HCT116 (cell line): ENCODE results near the gene EHD4.

Experiments
- CTCF ChIP-seq, 3 experiments: fragments of 200-600 bp in 1 of 3; sonication (generic) in 1 of 3; IDR thresholded peaks in 2 of 3; conservative IDR thresholded peaks in 1 of 3; 2 replicates each; pipeline ENCODE4 v1.5.1; 2012 to 2017; ENCODE audit warnings: low read depth in 2 of 3, low read length in 2 of 3, antibody characterized with exemption in 1 of 3, borderline replicate concordance in 1 of 3, control low read depth in 1 of 3, mild to moderate bottlenecking in 1 of 3, mixed read lengths in 1 of 3, mixed run types in 1 of 3, moderate library complexity in 1 of 3; ENCODE audit not compliant: insufficient read depth in 1 of 3
- FOSL1 ChIP-seq: IDR thresholded peaks from 2 replicates; pipeline ENCODE4 v1.6.1; 2012; ENCODE audit warnings: low read depth
- MAX ChIP-seq: IDR thresholded peaks from 2 replicates; pipeline ENCODE4 v1.6.1; 2012
- ZNF274 ChIP-seq: fragments of 200-500 bp; sonication (Bioruptor generic); IDR thresholded peaks from 2 replicates; pipeline ENCODE4 v1.6.1; 2014; ENCODE audit warnings: mild to moderate bottlenecking, low read depth, low read length, inconsistent platforms

- TF ChIP-seq ZNF274 (no peak), CTCF (IDR thresholded peaks at IDR 0.05 in 2 of 3, conservative IDR thresholded peaks at IDR 0.05 in 1 of 3; ENCODE audit: borderline replicate concordance in 1 of 3, insufficient read depth in 1 of 3, low read depth in 2 of 3, low read length in 2 of 3) (no peak), MAX (no peak), FOSL1 (no peak)
Observed at GRCh38 chr15:41945221-41945620, 27.1 kb downstream of the EHD4 start.
